Prostate gland (tissue), 2 donors: ENCODE measurements around the gene PIM3.

Experiments used
- POLR2A ChIP-seq: fragments of 450-650 bp; IDR thresholded peaks from one replicate; pipeline ENCODE4 v1.6.1; 2016; ENCODE audit warnings: antibody characterized with exemption, mild to moderate bottlenecking
- TF ChIP-seq, protein P1 (sequence below), 4 experiments: fragments of 200-600 bp in 2 of 4; fragments of 450-650 bp in 2 of 4; sonication (generic) in 2 of 4; IDR thresholded peaks; 1 replicate in 3 of 4; 2 replicates in 1 of 4; pipeline ENCODE4 v1.5.1; 2016 to 2019; ENCODE audit warnings: antibody characterized with exemption in 4 of 4, mild to moderate bottlenecking in 2 of 4, moderate library complexity in 2 of 4

DNA sequence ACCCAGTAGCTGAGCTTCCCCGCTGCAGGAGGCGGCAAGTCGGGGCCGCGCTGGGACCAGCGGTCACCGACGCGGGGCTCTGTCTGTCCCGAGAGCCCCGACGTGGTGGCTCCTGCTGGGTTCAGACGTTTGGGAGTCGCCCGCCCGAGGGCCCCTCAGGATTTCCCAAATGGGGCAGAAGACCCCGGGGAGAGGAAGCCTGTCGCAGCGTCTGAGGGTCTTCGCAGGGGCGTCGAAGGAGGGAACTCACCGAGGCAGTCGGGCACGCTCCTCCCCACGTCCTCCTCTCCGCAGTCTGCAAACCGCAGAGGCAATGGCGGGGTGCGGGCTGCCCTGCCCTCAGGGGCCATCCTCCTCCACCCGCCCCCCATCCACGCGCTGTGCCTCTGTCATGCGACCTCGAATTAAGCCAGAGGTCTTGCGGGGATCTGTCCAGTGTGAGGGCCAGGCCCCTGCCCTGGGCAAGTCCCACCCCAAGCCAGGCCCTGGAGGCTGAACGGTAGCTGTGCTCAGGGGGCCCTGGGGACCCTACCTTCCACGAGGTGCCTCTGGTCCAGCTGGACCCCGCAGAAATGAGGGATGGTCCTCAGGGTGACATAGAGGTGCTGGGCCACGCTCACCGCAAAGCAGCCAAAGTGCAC, 39.5 kb downstream of the PIM3 start:
- TF ChIP-seq, protein P1, sequence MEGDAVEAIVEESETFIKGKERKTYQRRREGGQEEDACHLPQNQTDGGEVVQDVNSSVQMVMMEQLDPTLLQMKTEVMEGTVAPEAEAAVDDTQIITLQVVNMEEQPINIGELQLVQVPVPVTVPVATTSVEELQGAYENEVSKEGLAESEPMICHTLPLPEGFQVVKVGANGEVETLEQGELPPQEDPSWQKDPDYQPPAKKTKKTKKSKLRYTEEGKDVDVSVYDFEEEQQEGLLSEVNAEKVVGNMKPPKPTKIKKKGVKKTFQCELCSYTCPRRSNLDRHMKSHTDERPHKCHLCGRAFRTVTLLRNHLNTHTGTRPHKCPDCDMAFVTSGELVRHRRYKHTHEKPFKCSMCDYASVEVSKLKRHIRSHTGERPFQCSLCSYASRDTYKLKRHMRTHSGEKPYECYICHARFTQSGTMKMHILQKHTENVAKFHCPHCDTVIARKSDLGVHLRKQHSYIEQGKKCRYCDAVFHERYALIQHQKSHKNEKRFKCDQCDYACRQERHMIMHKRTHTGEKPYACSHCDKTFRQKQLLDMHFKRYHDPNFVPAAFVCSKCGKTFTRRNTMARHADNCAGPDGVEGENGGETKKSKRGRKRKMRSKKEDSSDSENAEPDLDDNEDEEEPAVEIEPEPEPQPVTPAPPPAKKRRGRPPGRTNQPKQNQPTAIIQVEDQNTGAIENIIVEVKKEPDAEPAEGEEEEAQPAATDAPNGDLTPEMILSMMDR (IDR thresholded peaks at IDR 0.05): no peak
- TF ChIP-seq POLR2A: no peak
